CD14-positive monocyte (primary cell): ENCODE measurements around the gene FBXW4. TPM values are rescaled to one million over a fixed set of nuclear protein-coding genes. Genes with fewer than 3 reads are reported as not detected.

ENCODE experiments used
- DNase-seq, 3 donors: peaks; one replicate each; pipeline ENCODE4 v3.0.0-alpha.2; 2011 to 2022
- H2AFZ ChIP-seq: 2 replicates; pipeline ENCODE4 v1.6.0; 2012; ENCODE audit warnings: mild to moderate bottlenecking, low read depth, low read length, inconsistent platforms; ENCODE audit not compliant: insufficient read depth, poor library complexity, severe bottlenecking
- H3K27ac ChIP-seq, 2 donors: 1 replicate in 1 of 2; 2 replicates in 1 of 2; pipeline ENCODE4 v1.5.1; 2012 to 2013; ENCODE audit warnings: low read length in 2 of 2, control low read depth in 1 of 2, inconsistent platforms in 1 of 2, low read depth in 1 of 2, mild to moderate bottlenecking in 1 of 2
- H3K27me3 ChIP-seq, 2 donors: one replicate each; pipeline versions ENCODE4 v1.6.0 to v1.6.1; 2011 to 2013; ENCODE audit warnings: low read length in 2 of 2; ENCODE audit not compliant: control insufficient read depth in 2 of 2, insufficient read depth in 2 of 2
- H3K36me3 ChIP-seq, 2 donors: replicated peaks in 1 of 2; 1 replicate in 1 of 2; 2 replicates in 1 of 2; pipeline versions ENCODE4 v1.5.1 to v1.6.1; 2012 to 2013; ENCODE audit warnings: low read length in 2 of 2, control low read depth in 1 of 2, inconsistent platforms in 1 of 2, mild to moderate bottlenecking in 1 of 2; ENCODE audit not compliant: insufficient read depth in 2 of 2, control insufficient read depth in 1 of 2
- H3K4me1 ChIP-seq, 2 donors: 1 replicate in 1 of 2; 2 replicates in 1 of 2; pipeline versions ENCODE4 v1.5.1 to v1.6.1; 2012 to 2013; ENCODE audit warnings: low read length in 2 of 2, control low read depth in 1 of 2, inconsistent platforms in 1 of 2, mild to moderate bottlenecking in 1 of 2, moderate library complexity in 1 of 2; ENCODE audit not compliant: insufficient read depth in 2 of 2, control insufficient read depth in 1 of 2
- H3K4me2 ChIP-seq: replicated peaks from 2 replicates; pipeline ENCODE3; 2012; ENCODE audit warnings: low read length, moderate library complexity, mild to moderate bottlenecking; ENCODE audit not compliant: poor library complexity, severe bottlenecking; ENCODE audit errors: extremely low read depth
- H3K4me3 ChIP-seq, 3 experiments: fragments of 200-600 bp in 1 of 3; sonication (generic) in 1 of 3; replicated peaks in 1 of 3; 1 replicate in 2 of 3; 2 replicates in 1 of 3; pipeline ENCODE4 v1.5.1; 2011 to 2013; ENCODE audit warnings: low read length in 3 of 3, mild to moderate bottlenecking in 3 of 3, control low read depth in 2 of 3, low read depth in 2 of 3, inconsistent platforms in 1 of 3, moderate library complexity in 1 of 3
- H3K79me2 ChIP-seq: 2 replicates; pipeline ENCODE4 v1.6.0; 2012; ENCODE audit warnings: mild to moderate bottlenecking, control low read depth, inconsistent platforms, low read length, moderate library complexity; ENCODE audit not compliant: insufficient read depth
- H3K9ac ChIP-seq: 2 replicates; pipeline ENCODE4 v1.6.0; 2017; ENCODE audit warnings: low read length, mild to moderate bottlenecking; ENCODE audit not compliant: insufficient read depth, poor library complexity, severe bottlenecking
- H3K9me3 ChIP-seq, 2 donors: replicated peaks in 1 of 2; 1 replicate in 1 of 2; 2 replicates in 1 of 2; pipeline versions ENCODE4 v1.5.1 to v1.6.1; 2012 to 2013; ENCODE audit warnings: low read length in 2 of 2, control low read depth in 1 of 2; ENCODE audit not compliant: control insufficient read depth in 1 of 2, insufficient read depth in 1 of 2
- H4K20me1 ChIP-seq: 2 replicates; pipeline ENCODE4 v1.6.0; 2012; ENCODE audit warnings: mild to moderate bottlenecking, low read length, control low read depth, moderate library complexity; ENCODE audit not compliant: insufficient read depth
- H3K27ac Mint-ChIP-seq, 7 donors: one replicate each; pipeline ENCODE4 v1.8.0; 2020; ENCODE audit warnings: mild to moderate bottlenecking in 7 of 7, mixed read lengths in 7 of 7, moderate library complexity in 6 of 7, inconsistent platforms in 2 of 7
- H3K27me3 Mint-ChIP-seq, 3 donors: one replicate each; pipeline ENCODE4 v1.8.0; 2021 to 2022; ENCODE audit warnings: low read depth in 3 of 3, mild to moderate bottlenecking in 3 of 3, mixed read lengths in 3 of 3, moderate library complexity in 3 of 3, inconsistent platforms in 1 of 3
- H3K36me3 Mint-ChIP-seq, 2 donors: one replicate each; pipeline ENCODE4 v1.8.0; 2020; ENCODE audit warnings: mixed read lengths in 2 of 2, inconsistent platforms in 1 of 2, mild to moderate bottlenecking in 1 of 2
- H3K4me1 Mint-ChIP-seq: one replicate; pipeline ENCODE4 v1.8.0; 2020; ENCODE audit warnings: mild to moderate bottlenecking, mixed read lengths
- H3K4me3 Mint-ChIP-seq, 2 donors: one replicate each; pipeline ENCODE4 v1.8.0; 2020; ENCODE audit warnings: mild to moderate bottlenecking in 2 of 2, mixed read lengths in 2 of 2, moderate library complexity in 1 of 2
- H3K9me3 Mint-ChIP-seq, 7 donors: one replicate each; pipeline ENCODE4 v1.8.0; 2020 to 2022; ENCODE audit warnings: mixed read lengths in 7 of 7, mild to moderate bottlenecking in 6 of 7, moderate library complexity in 6 of 7, inconsistent platforms in 2 of 7
- CTCF ChIP-seq: fragments of 200-600 bp; IDR thresholded peaks from one replicate; pipeline ENCODE4 v1.8.0; 2022; ENCODE audit warnings: antibody characterized with exemption, mild to moderate bottlenecking
- WGBS: methylation state at CpG from one replicate; pipeline ENCODE4 v1.1.5; 2013; ENCODE audit warnings: missing lambda C conversion rate; ENCODE audit not compliant: insufficient coverage; 5-methylcytosine and 5-hydroxymethylcytosine counted together
- intact Hi-C, 2 donors: fragments of 100-400 bp; cut with micrococcal nuclease; formaldehyde crosslinking; loops; one replicate each; pipeline versions ENCODE4 v1.15.0 to v1.15.1; 2023
- polyA plus RNA-seq, 3 donors: library from polyadenylated mRNA; depleted of rRNA in 1 of 3; unstranded in 2 of 3; stranded (reverse) in 1 of 3; fragments of 300-500 nt in 2 of 3; fragments of >200 nt in 1 of 3; fragmentation: Illumina TruSeq in 2 of 3; gene quantifications; 1 replicate in 2 of 3; 2 replicates in 1 of 3; pipeline ENCODE4 v1.2.3, GENCODE V29; 2012 to 2021

FBXW4 gene
- polyA plus RNA-seq, 3 donors = 1.1 to 30.8 (median 1.8) TPM

GRCh38 chr10:101693978-101694673 is 844 bp downstream of the FBXW4 start:
- H3K27me3 ChIP-seq = no peaks in the 10 kb centered on the region
- H4K20me1 ChIP-seq = peaks cover 25% of the 10 kb centered on the region
- Mint-ChIP-seq H3K4me1 (peaks cover 34% of the 10 kb centered on the region), H3K9me3 (peaks cover 0 to 2% (median 0%) of the 10 kb centered on the region in 7 donors), H3K27me3 (no peaks in the 10 kb centered on the region), H3K4me3 (peak overlapping the region; percentile 96 to 97), H3K27ac (peak overlapping the region; percentile 86 to 96 (median 91)), H3K36me3 (peaks cover 2 to 10% of the 10 kb centered on the region in 2 donors)
- WGBS = 0% methylated on average over 60 of the region's 63 CpGs
- H2AFZ ChIP-seq = peak overlapping the region; percentile 95
- peak overlapping the region; percentile 90 for H3K9ac ChIP-seq
- TF ChIP-seq CTCF = no peak
- intact Hi-C loops = no loop called here
- peak; percentile 7 to 15 (median 9) for DNase-seq
- peak overlapping the region; percentile 88 for H3K4me2 ChIP-seq
- peak overlapping the region; percentile 69 to 90 for H3K27ac ChIP-seq
- peaks cover 0 to 2% of the 10 kb centered on the region in 2 donors for H3K36me3 ChIP-seq
- H3K4me1 ChIP-seq = peaks cover 15 to 22% of the 10 kb centered on the region in 2 donors
- peaks cover 59% of the 10 kb centered on the region for H3K79me2 ChIP-seq
- peak overlapping the region; percentile 80 to 96 (median 94) for H3K4me3 ChIP-seq
- no peaks in the 10 kb centered on the region for H3K9me3 ChIP-seq

- Mint-ChIP-seq H3K27ac (peak overlapping the region in 6 of 7 donors; percentile 45 to 88 (median 85)), H3K9me3 (peaks cover 0 to 2% (median 0%) of the 10 kb centered on the region in 7 donors), H3K36me3 (peaks cover 7 to 15% of the 10 kb centered on the region in 2 donors), H3K4me3 (peak overlapping the region; percentile 96 to 97), H3K27me3 (no peaks in the 10 kb centered on the region), H3K4me1 (peaks cover 34% of the 10 kb centered on the region)
- H2AFZ ChIP-seq = peak overlapping the region; percentile 95
- no peaks in the 10 kb centered on the region for H3K9me3 ChIP-seq
- H3K27ac ChIP-seq = peak overlapping the region; percentile 38 to 90
- peaks cover 62% of the 10 kb centered on the region for H3K79me2 ChIP-seq
- intact Hi-C loops = no loop called here
- peaks cover 15 to 22% of the 10 kb centered on the region in 2 donors for H3K4me1 ChIP-seq
- peak overlapping the region; percentile 80 to 96 (median 94) for H3K4me3 ChIP-seq
- H3K27me3 ChIP-seq = no peaks in the 10 kb centered on the region
- H4K20me1 ChIP-seq = peaks cover 31% of the 10 kb centered on the region
- TF ChIP-seq CTCF = no peak
- no CpG with 5 or more reads among the region's 4 CpGs for WGBS
- H3K9ac ChIP-seq = peak overlapping the region; percentile 90
- H3K36me3 ChIP-seq = peaks cover 0 to 5% of the 10 kb centered on the region in 2 donors
- no peak for DNase-seq
- peak overlapping the region; percentile 88 for H3K4me2 ChIP-seq
Observed at GRCh38 chr10:101693651-101693977, 1.4 kb downstream of the FBXW4 start.
